ENCODE results near the gene HSFX4.

DNA sequence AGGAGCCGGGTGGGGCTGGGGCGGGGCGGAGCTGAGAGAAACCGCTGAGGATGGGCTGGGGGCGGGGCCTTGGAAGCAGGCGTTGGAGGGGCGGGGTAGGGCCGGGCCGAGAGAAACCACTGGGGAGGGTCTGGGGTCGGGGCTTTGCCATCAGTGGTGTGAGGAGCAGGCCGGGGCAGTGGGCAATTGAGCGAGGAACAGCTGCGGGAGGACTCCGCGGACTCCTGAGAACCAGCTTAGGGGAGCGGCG lies 10.2 kb downstream of the HSFX4 start:
- TF ChIP-seq EZH2 (IDR thresholded peaks at IDR 0.05; ENCODE audit: borderline replicate concordance, low read depth, low read length, severe bottlenecking), result no peak
- TF ChIP-seq, protein P1, sequence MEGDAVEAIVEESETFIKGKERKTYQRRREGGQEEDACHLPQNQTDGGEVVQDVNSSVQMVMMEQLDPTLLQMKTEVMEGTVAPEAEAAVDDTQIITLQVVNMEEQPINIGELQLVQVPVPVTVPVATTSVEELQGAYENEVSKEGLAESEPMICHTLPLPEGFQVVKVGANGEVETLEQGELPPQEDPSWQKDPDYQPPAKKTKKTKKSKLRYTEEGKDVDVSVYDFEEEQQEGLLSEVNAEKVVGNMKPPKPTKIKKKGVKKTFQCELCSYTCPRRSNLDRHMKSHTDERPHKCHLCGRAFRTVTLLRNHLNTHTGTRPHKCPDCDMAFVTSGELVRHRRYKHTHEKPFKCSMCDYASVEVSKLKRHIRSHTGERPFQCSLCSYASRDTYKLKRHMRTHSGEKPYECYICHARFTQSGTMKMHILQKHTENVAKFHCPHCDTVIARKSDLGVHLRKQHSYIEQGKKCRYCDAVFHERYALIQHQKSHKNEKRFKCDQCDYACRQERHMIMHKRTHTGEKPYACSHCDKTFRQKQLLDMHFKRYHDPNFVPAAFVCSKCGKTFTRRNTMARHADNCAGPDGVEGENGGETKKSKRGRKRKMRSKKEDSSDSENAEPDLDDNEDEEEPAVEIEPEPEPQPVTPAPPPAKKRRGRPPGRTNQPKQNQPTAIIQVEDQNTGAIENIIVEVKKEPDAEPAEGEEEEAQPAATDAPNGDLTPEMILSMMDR (IDR thresholded peaks at IDR 0.05; ENCODE audit: borderline replicate concordance, extremely low read depth, low read length, poor library complexity, severe bottlenecking), result no peak

Data from DND-41 (cell line).